ENCODE measurements around the gene AK1.

AK1 gene

GRCh38 chr9:127869310-127870152, 7.9 kb downstream of the AK1 start:
- no peaks in the 10 kb centered on the region for H3K27me3 ChIP-seq (ENCODE audit: control insufficient read depth in 1 of 2, insufficient read depth in 2 of 2, low read length in 2 of 2)
- no peak overlapping the region for H3K27ac ChIP-seq (ENCODE audit: low read depth, low read length)
- H3K9ac ChIP-seq (ENCODE audit: low read depth in 1 of 2, low read length in 2 of 2) = no peak overlapping the region
- no peaks in the 10 kb centered on the region for H3K9me3 ChIP-seq (ENCODE audit: control insufficient read depth in 1 of 2, low read length in 2 of 2)
- H3K4me1 ChIP-seq (ENCODE audit: control insufficient read depth in 1 of 2, insufficient read depth in 2 of 2, low read length in 2 of 2) = peaks cover 0 to 8% of the 10 kb centered on the region in 2 donors
- peaks cover 0 to 5% of the 10 kb centered on the region in 2 donors for H3K36me3 ChIP-seq (ENCODE audit: control insufficient read depth in 1 of 2, insufficient read depth in 2 of 2, low read length in 2 of 2)
- no peak overlapping the region for H3K4me3 ChIP-seq (ENCODE audit: low read depth in 1 of 2, low read length in 2 of 2)

GRCh38 chr9:127868278-127868902, 9.1 kb downstream of the AK1 start:
- no peak overlapping the region for H3K27ac ChIP-seq (ENCODE audit: low read depth, low read length)
- H3K27me3 ChIP-seq (ENCODE audit: control insufficient read depth in 1 of 2, insufficient read depth in 2 of 2, low read length in 2 of 2) = no peaks in the 10 kb centered on the region
- H3K9me3 ChIP-seq (ENCODE audit: control insufficient read depth in 1 of 2, low read length in 2 of 2) = no peaks in the 10 kb centered on the region
- H3K36me3 ChIP-seq (ENCODE audit: control insufficient read depth in 1 of 2, insufficient read depth in 2 of 2, low read length in 2 of 2) = peaks cover 0 to 5% of the 10 kb centered on the region in 2 donors
- H3K9ac ChIP-seq (ENCODE audit: low read depth in 1 of 2, low read length in 2 of 2) = no peak overlapping the region
- no peak overlapping the region for H3K4me3 ChIP-seq (ENCODE audit: low read depth in 1 of 2, low read length in 2 of 2)
- peaks cover 0 to 5% of the 10 kb centered on the region in 2 donors for H3K4me1 ChIP-seq (ENCODE audit: control insufficient read depth in 1 of 2, insufficient read depth in 2 of 2, low read length in 2 of 2)

- no peaks in the 10 kb centered on the region for H3K9me3 ChIP-seq (ENCODE audit: control insufficient read depth in 1 of 2, low read length in 2 of 2)
- peaks cover 0 to 5% of the 10 kb centered on the region in 2 donors for H3K36me3 ChIP-seq (ENCODE audit: control insufficient read depth in 1 of 2, insufficient read depth in 2 of 2, low read length in 2 of 2)
- H3K4me3 ChIP-seq (ENCODE audit: low read depth in 1 of 2, low read length in 2 of 2) = no peak overlapping the region
- H3K4me1 ChIP-seq (ENCODE audit: control insufficient read depth in 1 of 2, insufficient read depth in 2 of 2, low read length in 2 of 2) = peaks cover 3 to 11% of the 10 kb centered on the region in 2 donors
- H3K9ac ChIP-seq (ENCODE audit: low read depth in 1 of 2, low read length in 2 of 2) = no peak overlapping the region
- no peaks in the 10 kb centered on the region for H3K27me3 ChIP-seq (ENCODE audit: control insufficient read depth in 1 of 2, insufficient read depth in 2 of 2, low read length in 2 of 2)
- no peak overlapping the region for H3K27ac ChIP-seq (ENCODE audit: low read depth, low read length)
These were observed 9.9 kb downstream of the AK1 start for GRCh38 chr9:127867356-127868277.

GRCh38 chr9:127866535-127866934, 10.9 kb downstream of the AK1 start:
- no peaks in the 10 kb centered on the region for H3K27me3 ChIP-seq (ENCODE audit: control insufficient read depth in 1 of 2, insufficient read depth in 2 of 2, low read length in 2 of 2)
- no peaks in the 10 kb centered on the region for H3K9me3 ChIP-seq (ENCODE audit: control insufficient read depth in 1 of 2, low read length in 2 of 2)
- H3K27ac ChIP-seq (ENCODE audit: low read depth, low read length) = no peak overlapping the region
- no peak overlapping the region for H3K9ac ChIP-seq (ENCODE audit: low read depth in 1 of 2, low read length in 2 of 2)
- H3K4me1 ChIP-seq (ENCODE audit: control insufficient read depth in 1 of 2, insufficient read depth in 2 of 2, low read length in 2 of 2) = peaks cover 13 to 21% of the 10 kb centered on the region in 2 donors
- peaks cover 0 to 5% of the 10 kb centered on the region in 2 donors for H3K36me3 ChIP-seq (ENCODE audit: control insufficient read depth in 1 of 2, insufficient read depth in 2 of 2, low read length in 2 of 2)
- no peak overlapping the region for H3K4me3 ChIP-seq (ENCODE audit: low read depth in 1 of 2, low read length in 2 of 2)

GRCh38 chr9:127865645-127866464, 11.6 kb downstream of the AK1 start:
- Histone ChIP-seq H3K9ac (ENCODE audit: low read depth in 1 of 2, low read length in 2 of 2) (no peak overlapping the region), H3K27me3 (ENCODE audit: control insufficient read depth in 1 of 2, insufficient read depth in 2 of 2, low read length in 2 of 2) (no peaks in the 10 kb centered on the region), H3K4me3 (ENCODE audit: low read depth in 1 of 2, low read length in 2 of 2) (no peak overlapping the region), H3K36me3 (ENCODE audit: control insufficient read depth in 1 of 2, insufficient read depth in 2 of 2, low read length in 2 of 2) (peaks cover 0 to 2% of the 10 kb centered on the region in 2 donors), H3K4me1 (ENCODE audit: control insufficient read depth in 1 of 2, insufficient read depth in 2 of 2, low read length in 2 of 2) (peaks cover 15 to 26% of the 10 kb centered on the region in 2 donors), H3K27ac (ENCODE audit: low read depth, low read length) (no peak overlapping the region), H3K9me3 (ENCODE audit: control insufficient read depth in 1 of 2, low read length in 2 of 2) (no peaks in the 10 kb centered on the region)

GRCh38 chr9:127863191-127863621, 14.3 kb downstream of the AK1 start:
- no peaks in the 10 kb centered on the region for H3K27me3 ChIP-seq (ENCODE audit: control insufficient read depth in 1 of 2, insufficient read depth in 2 of 2, low read length in 2 of 2)
- no peak overlapping the region for H3K4me3 ChIP-seq (ENCODE audit: low read depth in 1 of 2, low read length in 2 of 2)
- no peak overlapping the region for H3K27ac ChIP-seq (ENCODE audit: low read depth, low read length)
- no peak overlapping the region for H3K9ac ChIP-seq (ENCODE audit: low read depth in 1 of 2, low read length in 2 of 2)
- no peaks in the 10 kb centered on the region for H3K9me3 ChIP-seq (ENCODE audit: control insufficient read depth in 1 of 2, low read length in 2 of 2)
- peaks cover 16 to 34% of the 10 kb centered on the region in 2 donors for H3K4me1 ChIP-seq (ENCODE audit: control insufficient read depth in 1 of 2, insufficient read depth in 2 of 2, low read length in 2 of 2)
- H3K36me3 ChIP-seq (ENCODE audit: control insufficient read depth in 1 of 2, insufficient read depth in 2 of 2, low read length in 2 of 2) = no peaks in the 10 kb centered on the region

- H3K36me3 ChIP-seq (ENCODE audit: control insufficient read depth in 1 of 2, insufficient read depth in 2 of 2, low read length in 2 of 2) = no peaks in the 10 kb centered on the region
- peak overlapping the region; percentile 76 for H3K27ac ChIP-seq (ENCODE audit: low read depth, low read length)
- H3K4me1 ChIP-seq (ENCODE audit: control insufficient read depth in 1 of 2, insufficient read depth in 2 of 2, low read length in 2 of 2) = peaks cover 20 to 40% of the 10 kb centered on the region in 2 donors
- no peaks in the 10 kb centered on the region for H3K27me3 ChIP-seq (ENCODE audit: control insufficient read depth in 1 of 2, insufficient read depth in 2 of 2, low read length in 2 of 2)
- no peaks in the 10 kb centered on the region for H3K9me3 ChIP-seq (ENCODE audit: control insufficient read depth in 1 of 2, low read length in 2 of 2)
- peak overlapping the region in 1 of 2 donors; percentile 33 for H3K9ac ChIP-seq (ENCODE audit: low read depth in 1 of 2, low read length in 2 of 2)
- no peak overlapping the region for H3K4me3 ChIP-seq (ENCODE audit: low read depth in 1 of 2, low read length in 2 of 2)
These were observed 15.1 kb downstream of the AK1 start for GRCh38 chr9:127862075-127863011.

GRCh38 chr9:127860779-127861178, 16.7 kb downstream of the AK1 start:
- no peak overlapping the region for H3K27ac ChIP-seq (ENCODE audit: low read depth, low read length)
- no peak overlapping the region for H3K9ac ChIP-seq (ENCODE audit: low read depth in 1 of 2, low read length in 2 of 2)
- no peaks in the 10 kb centered on the region for H3K36me3 ChIP-seq (ENCODE audit: control insufficient read depth in 1 of 2, insufficient read depth in 2 of 2, low read length in 2 of 2)
- H3K4me1 ChIP-seq (ENCODE audit: control insufficient read depth in 1 of 2, insufficient read depth in 2 of 2, low read length in 2 of 2) = peaks cover 20 to 50% of the 10 kb centered on the region in 2 donors
- no peak overlapping the region for H3K4me3 ChIP-seq (ENCODE audit: low read depth in 1 of 2, low read length in 2 of 2)
- H3K27me3 ChIP-seq (ENCODE audit: control insufficient read depth in 1 of 2, insufficient read depth in 2 of 2, low read length in 2 of 2) = no peaks in the 10 kb centered on the region
- no peaks in the 10 kb centered on the region for H3K9me3 ChIP-seq (ENCODE audit: control insufficient read depth in 1 of 2, low read length in 2 of 2)

All from duodenal mucosa (tissue), 2 donors.